HG02763 (cell line): ENCODE data around the gene DYNC1H1.

Source experiments
- ATAC-seq: cut with Tn5 transposase; IDR thresholded peaks from one replicate; pipeline ENCODE4 v1.9.1; 2021; ENCODE audit warnings: mild to moderate bottlenecking, moderate library complexity; ENCODE audit not compliant: unreplicated experiment

The DYNC1H1 gene

GRCh38 chr14:102086972-102087761 lies 122.8 kb downstream of the DYNC1H1 start, which contains the start of gene HSP90AA1:
HSP90AA1 (minus strand) TSS chr14:102087044; CDS start chr14:102086378, 666 bp downstream.
- ATAC-seq, result peak; percentile 83

GRCh38 chr14:102087762-102088011 lies 123.3 kb downstream of the DYNC1H1 start:
- ATAC-seq, result no peak

GRCh38 chr14:102088012-102088792 lies 123.8 kb downstream of the DYNC1H1 start:
- ATAC-seq, result no peak

- no peak for ATAC-seq
Observed at GRCh38 chr14:102089621-102090343, 125.4 kb downstream of the DYNC1H1 start.

GRCh38 chr14:102090713-102091112 lies 126.3 kb downstream of the DYNC1H1 start:
- ATAC-seq, result no peak

GRCh38 chr14:102092806-102093205 lies 128.4 kb downstream of the DYNC1H1 start:
- ATAC-seq, result no peak

- ATAC-seq, result no peak
Observed at GRCh38 chr14:102094101-102094500, 129.7 kb downstream of the DYNC1H1 start.

GRCh38 chr14:102095231-102095870 lies 131.0 kb downstream of the DYNC1H1 start:
- no peak for ATAC-seq

GRCh38 chr14:102095871-102096568 lies 131.6 kb downstream of the DYNC1H1 start:
- no peak for ATAC-seq

- no peak for ATAC-seq
Observed at GRCh38 chr14:102096569-102097188, 132.3 kb downstream of the DYNC1H1 start.

- ATAC-seq, result no peak
Observed at GRCh38 chr14:102097441-102098135, 133.2 kb downstream of the DYNC1H1 start.

GRCh38 chr14:102103062-102103695 lies 138.8 kb downstream of the DYNC1H1 start:
- peak; percentile 53 for ATAC-seq

- ATAC-seq, result no peak
Observed at GRCh38 chr14:102105369-102105768, 141.0 kb downstream of the DYNC1H1 start.
